ENCODE results near the gene MGAT4D. TPM values are rescaled to one million over a fixed set of nuclear protein-coding genes. Genes with fewer than 3 reads are reported as not detected.
A peak's percentile ranks its signal among the peaks of the same experiment; 100 is the strongest.
"Not testable (repeated sequence)": the region's sequence is repeated elsewhere in the genome, so short reads cannot be mapped to it uniquely, and the experiment has no call there.

MGAT4D gene
- total RNA-seq, 1 donor from 2014 or later, result not detected

- intact Hi-C loops (cut with DNase I), result no loop called here
- peak overlapping the region; percentile 65 for H3K4me3 ChIP-seq
- DNase-seq (no peak), ATAC-seq (no peak)
- H3K27ac ChIP-seq, result no peak overlapping the region
- no peaks in the 10 kb centered on the region for H3K36me3 ChIP-seq
- no peak for TF ChIP-seq CTCF (IDR thresholded peaks at IDR 0.05)
- peaks cover 15% of the 10 kb centered on the region for H3K4me1 ChIP-seq
- H3K27me3 ChIP-seq (ENCODE audit: low read depth), result peaks cover 11% of the 10 kb centered on the region
- no peaks in the 10 kb centered on the region for H3K9me3 ChIP-seq
These were observed 70.1 kb downstream of the MGAT4D start for GRCh38 chr4:140427919-140428471.

- DNase-seq (peak; percentile 73), ATAC-seq (peak; percentile 89 to 96)
- H3K36me3 ChIP-seq, result no peaks in the 10 kb centered on the region
- peaks cover 11% of the 10 kb centered on the region for H3K27me3 ChIP-seq (ENCODE audit: low read depth)
- H3K4me1 ChIP-seq, result peaks cover 15% of the 10 kb centered on the region
- no peak within 1 kb of the TSS for H3K27ac ChIP-seq
- intact Hi-C loops (cut with DNase I), result no loop called here
- H3K9me3 ChIP-seq, result no peaks in the 10 kb centered on the region
- TF ChIP-seq CTCF (IDR thresholded peaks at IDR 0.05), result peak; percentile 46
- peak within 1 kb of the TSS; percentile 65 for H3K4me3 ChIP-seq
These were observed 70.8 kb downstream of the MGAT4D start, which contains the start of gene CLGN for GRCh38 chr4:140427106-140427918. Gene CLGN, minus strand, starts transcription at chr4:140427648. Its CDS starts 14,570 bp downstream, at chr4:140413078.

- H3K9me3 ChIP-seq, result no peaks in the 10 kb centered on the region
- H3K27ac ChIP-seq, result no peak overlapping the region
- peak overlapping the region; percentile 65 for H3K4me3 ChIP-seq
- no peak for DNase-seq
- H3K27me3 ChIP-seq (ENCODE audit: low read depth), result peaks cover 11% of the 10 kb centered on the region
- H3K4me1 ChIP-seq, result peaks cover 15% of the 10 kb centered on the region
- H3K36me3 ChIP-seq, result no peaks in the 10 kb centered on the region
- intact Hi-C loops (cut with DNase I), result no loop called here
- no peak for TF ChIP-seq CTCF (IDR thresholded peaks at IDR 0.05)
- peak; percentile 14 to 46 for ATAC-seq
These were observed 71.4 kb downstream of the MGAT4D start for GRCh38 chr4:140426610-140427105.

- DNase-seq (no peak), ATAC-seq (no peak)
- Histone ChIP-seq H3K9me3 (no peaks in the 10 kb centered on the region), H3K4me1 (peaks cover 15% of the 10 kb centered on the region), H3K27me3 (ENCODE audit: low read depth) (peaks cover 11% of the 10 kb centered on the region), H3K27ac (no peak overlapping the region), H3K4me3 (no peak overlapping the region), H3K36me3 (no peaks in the 10 kb centered on the region)
- TF ChIP-seq CTCF (IDR thresholded peaks at IDR 0.05), result no peak
- intact Hi-C loops (cut with DNase I), result no loop called here
These were observed 75.0 kb downstream of the MGAT4D start for GRCh38 chr4:140423106-140423505.

- H3K9me3 ChIP-seq; DNase-seq; ATAC-seq; H3K27ac ChIP-seq; H3K4me3 ChIP-seq; H3K4me1 ChIP-seq; H3K27me3 ChIP-seq (ENCODE audit: low read depth); H3K36me3 ChIP-seq; intact Hi-C loops (cut with DNase I): not testable (repeated sequence)
These were observed 84.7 kb downstream of the MGAT4D start for GRCh38 chr4:140413130-140413969.

Data from lower lobe of right lung (tissue), 2 donors.